Renal pelvis (tissue), 4 donors: ENCODE measurements around the gene ADD1. TPM values are rescaled to one million over a fixed set of nuclear protein-coding genes. Genes with fewer than 3 reads are reported as not detected.

Source experiments
- DNase-seq: peaks from one replicate; pipeline ENCODE4 v3.0.0-alpha.2; 2013
- polyA plus RNA-seq, 3 donors: library from polyadenylated mRNA; unstranded; fragments of 120-200 nt; gene quantifications; one replicate each; pipeline ENCODE4 v1.2.1, GENCODE V29; 2013; ENCODE audit not compliant: insufficient read length in 3 of 3

ADD1 gene
- polyA plus RNA-seq, 3 donors, result 261 to 290 (median 281) TPM

DNA sequence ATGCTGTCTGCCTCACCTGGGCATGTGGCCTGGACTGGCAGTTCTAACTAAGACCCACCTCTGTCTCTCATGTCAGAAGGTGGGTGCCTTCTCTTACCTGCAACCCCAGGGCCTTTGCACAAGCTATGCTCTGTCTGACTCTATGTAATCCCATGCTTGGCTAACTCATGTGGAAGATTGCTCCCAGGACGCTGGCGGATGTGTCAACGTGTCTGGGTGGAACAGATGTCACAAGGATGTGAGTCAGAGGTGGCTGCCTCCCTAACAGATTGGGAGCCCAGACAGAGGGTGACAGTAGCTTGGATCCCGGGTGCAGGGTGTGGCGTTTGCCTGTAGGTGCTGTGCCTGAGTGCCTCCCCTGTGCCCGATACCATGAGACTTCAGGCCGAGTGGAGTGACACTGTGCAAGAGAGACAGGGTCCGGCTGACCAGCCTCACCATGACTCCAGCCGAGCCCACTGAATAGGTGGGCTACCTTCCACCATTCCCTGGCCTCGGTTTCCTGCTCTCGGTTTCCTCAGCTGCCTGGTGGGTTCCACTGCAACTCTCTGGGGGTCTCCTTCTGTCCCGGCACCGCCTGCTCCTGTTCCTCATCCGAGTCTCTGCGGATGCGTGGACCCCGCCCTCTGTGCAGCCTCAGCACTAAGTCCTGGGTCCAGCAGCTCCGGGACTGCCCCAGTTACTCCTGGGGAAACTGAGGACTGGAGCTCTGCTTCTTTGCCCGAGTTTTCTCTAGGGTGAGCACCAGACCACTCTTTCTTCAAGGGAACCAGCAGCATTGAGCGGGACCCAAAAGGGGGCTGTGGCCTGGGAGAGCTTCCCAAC is 39.8 kb upstream of the ADD1 start:
- no peak for DNase-seq

DNA sequence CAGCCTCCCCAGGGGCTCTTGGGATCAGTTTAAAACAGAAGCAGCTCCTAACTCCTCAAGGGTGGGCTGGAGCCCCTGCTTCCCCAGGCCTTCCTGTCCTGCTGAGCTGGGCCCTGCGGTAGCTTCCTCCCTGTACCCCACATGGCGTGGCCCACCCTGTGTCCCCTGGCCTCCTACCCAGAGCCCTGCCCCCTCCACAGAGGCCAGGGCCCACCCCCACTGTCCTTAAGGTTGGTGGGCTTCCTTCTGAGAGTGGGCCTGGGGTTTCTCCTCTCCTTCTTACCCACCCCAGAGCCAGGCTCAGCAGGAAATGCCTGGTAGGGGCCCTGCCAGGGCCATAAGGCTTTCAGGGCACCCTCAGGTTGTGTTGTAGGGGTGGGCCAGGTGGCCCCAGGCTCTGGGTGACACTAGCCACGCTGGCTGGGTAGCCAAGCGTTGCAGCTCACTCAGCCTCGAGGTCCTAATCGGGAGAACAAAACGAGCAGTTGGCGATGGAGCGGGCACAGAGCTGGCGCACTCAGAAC is 39.1 kb upstream of the ADD1 start:
- DNase-seq, result no peak

DNA sequence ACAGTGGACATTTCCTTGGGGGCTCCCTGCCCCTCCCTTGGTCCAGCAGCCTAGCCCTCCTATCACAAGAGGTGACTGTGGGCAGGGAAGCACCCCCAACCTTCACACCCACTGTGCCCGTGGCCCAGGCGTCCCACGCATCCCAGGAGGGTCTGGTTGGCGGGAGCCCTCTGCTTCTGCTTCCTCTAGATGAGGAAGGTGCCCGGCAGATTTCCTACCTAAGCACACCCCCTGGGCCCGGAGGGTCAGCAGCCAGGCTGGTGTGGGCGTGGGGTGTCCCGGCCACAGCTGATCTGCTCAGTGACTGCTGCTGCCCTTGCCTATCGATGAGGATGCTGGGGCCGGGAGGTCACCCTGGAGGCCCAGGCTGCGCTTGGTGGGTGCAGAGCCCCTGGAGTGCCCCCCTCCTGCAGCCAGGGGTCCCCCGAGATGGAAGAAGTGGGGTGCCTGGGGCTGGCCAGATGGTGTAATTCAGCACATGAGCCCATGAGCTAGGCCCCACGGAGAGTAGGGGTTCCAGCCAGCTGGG is 38.6 kb upstream of the ADD1 start:
- DNase-seq, result no peak

DNA sequence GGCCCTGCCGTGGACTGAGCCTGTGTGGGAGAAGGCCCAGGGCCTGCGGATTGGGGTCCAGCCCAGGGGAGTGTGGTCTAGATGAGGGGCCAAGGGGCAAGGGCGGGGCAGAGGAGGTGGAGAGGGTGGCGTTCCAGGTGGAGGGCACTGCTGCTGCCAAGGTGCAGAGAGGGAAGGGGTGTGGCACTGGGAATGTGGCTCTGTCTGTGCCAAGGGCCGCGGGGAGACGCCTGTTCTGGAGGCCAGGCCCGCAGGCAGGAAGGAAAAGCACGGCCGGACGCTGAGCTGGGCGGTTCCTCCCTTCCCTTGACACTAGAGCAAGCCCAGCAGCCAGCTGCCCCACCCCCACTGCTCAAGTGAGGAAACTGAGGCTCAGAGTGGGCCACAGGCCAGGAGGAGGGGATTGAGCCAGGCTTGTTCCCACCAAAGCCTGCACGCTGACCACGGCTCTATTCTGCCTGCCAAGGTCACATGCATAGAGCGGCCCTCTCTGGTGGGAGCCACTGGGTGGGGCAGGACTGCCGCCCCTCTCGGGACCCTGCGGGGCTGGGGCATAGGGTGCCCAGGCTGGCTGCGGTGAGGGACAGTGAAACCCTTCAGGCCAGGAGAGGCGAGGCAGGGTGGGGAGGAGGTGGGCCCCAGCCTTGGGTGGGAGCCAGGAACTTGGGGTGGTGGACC is 37.8 kb upstream of the ADD1 start:
- DNase-seq, result no peak

DNA sequence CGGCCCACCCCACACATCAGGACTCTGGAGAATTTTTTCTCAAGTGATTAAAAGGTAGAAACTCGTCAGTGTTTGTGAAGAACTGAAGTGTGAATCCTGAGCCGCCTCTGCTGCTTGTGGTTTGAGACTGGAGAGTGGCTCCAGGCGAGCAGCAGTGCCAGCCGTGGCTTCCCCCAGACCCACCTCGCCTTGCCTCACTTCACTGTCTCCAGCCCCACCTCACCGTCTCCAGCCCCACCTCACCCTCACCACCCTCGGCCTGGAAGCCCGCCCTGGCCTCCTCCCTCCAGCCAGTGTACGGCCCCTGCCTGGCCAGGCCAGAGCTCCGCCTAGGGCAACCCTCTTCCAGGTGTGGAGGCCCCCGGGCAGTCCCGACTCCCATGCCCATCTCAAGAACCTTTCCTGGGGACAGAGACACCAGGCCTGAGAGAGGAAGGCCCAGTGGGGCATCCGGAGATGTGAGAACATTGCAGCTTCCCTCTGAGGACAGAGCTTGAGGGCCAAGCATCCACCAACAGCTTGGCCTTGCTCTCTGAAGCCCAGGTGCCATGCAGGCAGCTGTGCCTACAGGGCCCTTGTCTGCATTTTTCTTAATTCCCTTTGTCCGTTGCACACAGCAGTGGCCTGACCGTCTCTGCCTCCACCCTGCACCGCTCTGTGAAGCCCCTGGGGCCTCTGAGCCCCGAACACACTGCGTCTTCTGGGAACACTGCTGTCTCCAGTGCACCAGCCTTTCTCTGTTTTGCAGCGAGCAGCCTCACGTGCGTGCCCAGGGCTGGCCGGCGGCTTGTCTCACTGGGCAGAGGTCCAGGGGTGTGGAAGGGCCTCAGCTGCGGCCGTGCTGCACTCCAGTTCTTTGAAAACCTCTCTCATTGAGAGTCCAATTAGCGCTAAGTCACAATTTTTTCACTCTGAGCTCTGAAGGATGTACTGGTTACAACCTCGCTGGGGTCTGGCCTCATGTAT is 37.0 kb upstream of the ADD1 start:
- DNase-seq, result no peak

DNA sequence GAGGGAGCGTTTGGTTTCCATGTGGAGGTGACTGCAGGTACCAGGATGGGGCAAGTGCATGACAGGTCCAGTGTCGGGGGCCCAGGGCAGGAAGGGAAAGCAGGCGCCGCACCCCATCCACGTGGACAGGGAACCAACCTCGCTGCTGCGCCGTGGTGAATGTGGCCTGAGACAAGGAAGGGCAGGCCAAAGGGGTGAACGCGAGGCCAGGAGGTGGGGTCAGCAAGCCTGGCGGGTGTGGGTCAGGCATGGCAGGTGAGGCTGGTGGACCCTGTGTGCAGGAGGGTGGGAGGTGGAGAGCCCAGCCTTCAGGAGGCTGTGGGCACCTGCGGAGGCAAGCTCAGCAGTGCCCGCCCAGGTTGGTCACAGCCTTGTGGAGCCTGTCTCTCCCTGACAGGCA is 36.1 kb upstream of the ADD1 start:
- no peak for DNase-seq

DNA sequence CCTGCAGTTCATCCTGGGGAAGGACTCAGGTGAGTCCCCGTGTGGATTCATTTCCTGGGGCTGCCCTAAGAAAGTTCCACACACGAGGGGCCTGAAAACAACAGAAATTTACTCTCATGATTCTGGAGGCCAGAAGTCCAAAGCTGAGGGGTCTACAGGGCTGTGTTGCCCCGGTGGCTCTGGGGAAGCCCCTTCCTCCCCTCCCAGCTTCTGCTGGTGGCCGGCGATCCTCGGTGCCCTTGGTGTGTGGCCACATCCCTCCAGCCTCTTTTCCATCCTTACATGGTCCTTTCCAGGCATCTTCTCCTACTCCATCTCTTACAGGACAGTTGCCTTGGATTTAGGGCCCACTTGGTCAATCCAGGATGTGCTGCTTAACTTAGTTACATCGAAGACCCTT is 35.6 kb upstream of the ADD1 start:
- no peak for DNase-seq

DNA sequence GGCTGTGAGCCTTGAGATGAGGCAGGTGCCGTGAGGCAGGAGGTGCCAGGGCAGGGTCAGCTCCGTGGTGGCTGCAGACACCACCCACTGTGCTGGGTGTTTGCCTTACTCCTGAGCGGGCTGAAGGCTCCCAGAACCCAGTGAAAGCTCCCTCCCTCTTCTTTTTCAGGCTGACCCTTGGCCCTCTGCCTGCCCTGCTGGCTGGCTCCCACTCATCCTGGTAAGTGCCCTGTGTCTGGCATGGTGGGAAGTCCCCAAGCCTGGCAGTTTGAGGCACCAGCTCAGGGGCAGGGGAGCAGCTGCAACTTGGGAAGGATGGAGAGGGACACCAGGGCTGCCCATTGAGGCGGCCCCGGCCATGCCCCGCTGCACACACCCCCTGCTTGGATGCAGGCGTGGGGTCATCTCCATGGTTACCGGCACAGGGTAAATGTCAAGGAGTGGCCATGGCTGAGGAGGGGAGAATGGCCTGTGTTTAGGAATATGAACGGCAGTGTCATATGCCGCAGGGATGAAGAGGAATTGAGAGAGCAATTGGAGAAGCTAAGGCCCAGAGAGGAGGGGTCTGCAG is 33.9 kb upstream of the ADD1 start:
- DNase-seq, result no peak

DNA sequence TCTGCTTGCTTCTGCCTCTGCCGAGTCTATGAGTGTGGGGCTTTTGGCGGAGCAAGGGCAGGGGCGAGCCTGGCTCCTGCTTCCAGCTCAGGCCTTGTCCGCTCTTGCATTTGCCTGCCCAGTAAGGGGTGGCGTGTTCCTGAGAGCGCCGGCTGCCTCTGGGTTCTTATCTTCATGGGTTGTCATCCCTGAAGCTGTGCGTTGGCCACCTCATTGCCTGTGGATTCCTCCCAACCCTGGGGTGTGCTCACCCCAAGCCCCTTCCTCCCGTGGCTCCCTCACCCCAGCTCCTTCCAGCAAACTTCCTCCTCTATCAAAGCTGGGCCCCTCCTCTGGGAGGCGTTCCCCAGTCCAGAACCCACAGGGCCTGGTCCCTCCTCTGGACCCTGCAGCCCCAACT is 33.3 kb upstream of the ADD1 start:
- DNase-seq, result no peak

DNA sequence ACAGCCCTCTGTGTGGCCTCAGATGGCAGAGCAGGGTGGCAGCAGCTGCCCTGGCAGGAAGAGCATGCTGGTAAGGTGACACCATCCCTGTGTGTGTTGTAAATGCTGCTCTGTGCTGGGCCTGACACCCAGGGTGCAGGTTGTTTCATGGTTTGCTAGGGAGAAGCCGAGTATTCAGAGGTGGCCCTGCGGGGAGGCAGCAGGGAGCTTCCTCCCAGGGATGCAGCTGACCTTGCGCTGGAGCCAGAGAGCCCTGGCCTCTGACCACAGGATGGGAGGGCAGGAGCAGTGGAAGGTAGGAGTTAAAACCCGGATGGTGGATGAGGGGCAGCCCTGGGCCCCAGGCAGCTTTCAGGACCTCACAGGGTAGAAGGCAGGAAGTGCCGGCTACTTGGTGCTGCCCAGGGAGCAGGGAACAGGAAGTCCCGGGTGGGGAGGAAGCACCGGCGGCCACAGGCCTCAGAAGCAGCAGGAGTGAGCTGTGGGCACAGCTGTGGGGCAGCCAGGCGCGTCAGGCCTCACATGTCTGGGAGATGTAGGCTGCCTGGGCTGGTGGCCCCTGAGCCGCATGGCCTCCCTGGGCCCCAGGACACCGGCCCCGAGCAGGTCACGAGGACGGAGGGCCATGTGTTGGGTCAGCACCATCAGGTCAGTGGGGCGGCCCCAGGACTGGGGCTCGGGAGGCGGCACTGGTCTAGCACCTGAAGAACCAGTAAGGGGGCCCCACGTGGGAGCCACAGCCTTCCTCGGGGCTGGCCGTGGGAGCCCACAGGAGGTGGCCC is 31.6 kb upstream of the ADD1 start:
- DNase-seq, result no peak

DNA sequence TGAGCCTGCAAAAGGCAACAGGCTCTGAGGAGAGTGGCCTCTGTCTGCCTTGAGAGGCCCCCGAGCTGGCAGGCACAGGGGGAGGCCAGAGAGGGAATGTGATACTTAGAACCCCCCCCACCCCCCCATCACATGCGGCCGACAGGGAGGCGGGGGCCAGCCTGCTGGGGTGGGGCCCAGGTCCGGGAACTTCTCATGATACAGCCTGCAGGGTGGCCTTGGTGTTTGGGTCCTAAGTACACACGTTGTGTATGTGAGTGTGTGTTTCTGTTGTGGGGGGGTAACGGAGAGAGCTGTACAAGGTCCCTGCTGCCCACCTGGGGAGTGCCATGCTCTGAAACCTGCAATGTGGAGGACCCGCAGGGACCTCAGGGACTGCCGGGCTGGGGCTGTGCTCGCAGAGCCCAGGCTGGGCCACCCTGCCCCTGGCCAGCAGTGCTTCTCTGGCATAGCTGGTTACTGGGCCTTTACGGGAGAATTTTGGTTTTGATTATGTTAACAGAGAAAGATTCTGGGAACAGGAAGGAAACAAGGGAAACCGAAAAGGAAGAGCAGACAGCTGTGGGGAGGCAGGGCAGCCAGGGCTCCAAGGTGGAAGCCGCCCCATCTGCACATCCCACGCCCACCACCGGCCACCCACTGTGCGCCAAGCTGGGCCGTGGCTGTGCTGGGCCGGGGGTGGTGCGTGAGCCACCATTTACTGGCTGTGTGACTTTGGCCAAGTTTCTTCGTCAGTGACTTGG is 30.9 kb upstream of the ADD1 start:
- DNase-seq, result no peak

DNA sequence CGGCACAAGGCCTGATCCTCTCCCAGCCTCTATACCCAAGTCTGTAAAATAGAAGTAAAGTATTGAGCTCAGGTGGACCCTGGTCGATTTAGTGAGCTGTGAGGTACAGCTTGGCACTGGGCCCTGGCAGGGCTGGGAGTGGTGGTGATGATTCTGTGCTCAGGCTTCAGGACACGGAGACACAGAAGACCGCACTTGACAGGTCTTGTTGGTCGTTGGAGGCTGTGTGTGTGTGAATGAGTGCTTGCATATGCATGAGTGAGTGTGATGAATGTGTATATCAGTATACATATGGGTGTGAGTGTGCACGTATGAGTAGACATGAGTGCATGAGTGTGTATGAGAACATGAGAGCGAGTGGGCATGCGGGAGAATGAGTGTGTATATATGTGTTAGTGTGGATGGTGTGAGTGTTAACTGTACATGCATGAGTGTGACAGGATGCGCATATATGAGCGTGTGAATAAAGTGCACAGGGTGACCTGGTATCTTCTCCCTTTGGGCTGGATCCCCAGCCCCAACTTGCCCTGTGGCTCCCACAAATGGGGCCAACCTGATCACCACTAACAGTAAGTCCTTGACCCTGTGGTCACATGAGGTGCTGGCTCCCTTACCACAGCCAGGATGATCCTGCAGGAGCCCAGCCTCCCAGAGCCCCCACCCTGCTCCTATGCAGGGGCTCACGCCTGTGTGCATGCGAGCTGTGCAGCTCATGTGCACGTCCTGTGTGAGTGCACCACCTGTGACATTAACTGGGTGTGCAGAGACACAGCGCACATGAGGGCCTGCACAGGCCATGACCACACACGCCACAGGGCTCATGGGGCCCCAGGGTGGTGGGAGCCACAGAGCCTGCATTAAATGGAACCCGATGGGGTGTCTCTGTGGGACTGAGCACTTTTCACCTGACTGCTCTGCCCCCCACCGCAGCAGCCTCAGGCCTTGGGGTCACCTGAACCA is 29.9 kb upstream of the ADD1 start:
- no peak for DNase-seq

DNA sequence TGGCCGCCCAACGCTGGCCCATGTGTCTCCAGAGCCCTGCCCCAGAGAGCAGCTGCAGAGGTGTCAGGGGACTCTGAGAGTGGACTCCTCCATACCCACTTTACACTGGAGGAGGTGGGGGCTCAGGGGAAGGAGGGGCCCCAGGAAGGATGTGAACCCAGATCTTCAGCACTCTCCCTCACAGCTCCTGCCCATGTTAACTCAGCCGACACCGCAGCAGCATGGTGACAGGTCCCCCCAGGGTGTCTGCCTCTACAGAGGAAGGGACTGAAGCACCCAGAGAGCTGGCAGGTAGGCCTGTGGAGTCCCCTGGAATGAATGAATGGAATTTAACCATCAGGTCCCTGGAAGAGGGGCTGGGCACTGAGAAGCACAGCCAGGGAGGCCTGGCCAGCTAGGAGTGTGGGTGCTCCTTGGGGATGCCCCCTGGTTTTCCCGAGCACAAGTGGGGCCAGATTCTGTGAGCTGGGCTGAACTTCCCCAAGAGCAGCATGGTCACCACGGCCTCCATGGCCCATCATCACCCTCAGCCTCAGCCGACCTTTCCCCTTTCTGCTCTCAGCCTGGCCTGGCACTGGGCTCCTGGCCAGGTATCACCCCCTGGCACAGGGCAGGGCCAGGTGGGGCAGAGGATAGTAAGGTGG is 28.9 kb upstream of the ADD1 start:
- no peak for DNase-seq

DNA sequence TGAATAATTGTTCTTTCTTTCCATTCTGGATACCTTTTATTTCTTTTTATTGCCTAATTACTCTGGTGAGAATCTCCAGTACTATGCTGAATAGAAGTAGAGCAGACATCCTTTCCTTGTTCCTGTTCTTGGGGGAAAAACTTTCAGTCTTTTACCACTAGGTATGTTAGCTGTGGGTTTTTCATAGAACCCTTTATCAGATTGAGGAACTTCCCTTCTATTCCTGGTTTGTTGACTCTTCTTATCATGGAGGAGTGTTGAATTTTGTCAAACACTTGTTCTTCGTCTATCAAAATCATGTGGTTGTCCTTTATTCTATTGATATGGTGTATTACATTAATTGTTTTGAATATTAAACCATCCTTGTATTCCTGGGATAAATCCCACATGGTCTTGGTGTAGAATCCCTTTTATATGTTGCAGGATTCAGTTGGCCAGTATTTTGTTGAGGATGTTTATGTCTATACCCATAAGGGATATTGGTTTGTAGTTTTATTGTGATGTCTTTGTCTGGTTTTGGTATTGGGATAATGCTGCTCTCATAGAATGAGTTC is 27.2 kb upstream of the ADD1 start:
- DNase-seq, result no peak

DNA sequence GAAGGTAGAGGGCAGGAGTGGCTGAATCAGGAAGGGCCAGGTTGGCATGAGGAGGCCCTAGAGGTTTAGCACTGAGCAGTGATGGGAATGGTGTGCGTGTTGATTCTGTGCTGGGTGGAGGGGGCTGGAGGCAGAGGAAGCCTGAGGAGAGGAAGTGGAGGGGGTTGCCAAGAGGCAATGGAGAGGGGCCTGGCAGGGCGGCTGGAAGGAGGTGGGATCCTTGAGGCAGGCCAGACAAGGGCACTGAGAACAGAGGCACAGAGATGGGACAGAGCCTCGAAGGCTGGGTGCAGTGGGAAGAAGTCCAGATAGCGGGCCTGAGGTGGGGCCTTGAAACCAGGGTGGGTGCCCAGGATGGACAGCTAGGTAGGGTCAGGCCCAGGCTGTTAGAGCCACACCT is 26.5 kb upstream of the ADD1 start:
- no peak for DNase-seq

DNA sequence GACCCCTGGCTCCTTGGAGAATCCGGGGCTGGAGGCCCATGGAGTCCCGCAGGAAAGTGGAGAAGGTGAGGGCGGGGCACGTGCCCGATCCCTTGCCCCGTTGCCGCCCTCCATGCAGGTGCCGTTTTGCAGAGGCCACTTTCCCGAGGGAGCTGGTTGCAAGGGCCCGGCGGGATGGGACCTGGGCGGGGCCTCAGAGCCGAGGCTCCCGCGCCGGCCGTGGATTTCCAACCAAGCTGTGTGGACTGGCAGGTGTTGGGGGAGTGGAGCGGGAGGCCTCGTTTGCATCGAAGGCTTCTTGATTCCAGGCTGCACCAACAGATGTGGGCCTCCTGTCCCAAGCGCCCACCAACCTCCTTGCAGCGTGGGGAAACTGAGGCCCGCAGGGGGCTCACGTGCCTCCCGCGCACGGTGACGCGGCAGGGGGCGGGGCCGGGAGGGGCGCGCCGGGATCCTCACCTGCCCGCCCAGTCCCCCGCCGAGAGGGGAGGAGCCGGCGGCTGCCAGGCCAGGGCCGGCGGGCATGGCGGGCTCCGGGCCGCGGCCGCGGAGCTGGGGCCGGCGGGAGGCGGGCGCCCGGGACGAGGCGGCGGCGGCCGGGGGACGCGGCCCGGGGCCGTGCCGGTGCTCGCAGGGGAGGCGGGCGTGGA is 25.8 kb upstream of the ADD1 start:
- DNase-seq, result no peak

DNA sequence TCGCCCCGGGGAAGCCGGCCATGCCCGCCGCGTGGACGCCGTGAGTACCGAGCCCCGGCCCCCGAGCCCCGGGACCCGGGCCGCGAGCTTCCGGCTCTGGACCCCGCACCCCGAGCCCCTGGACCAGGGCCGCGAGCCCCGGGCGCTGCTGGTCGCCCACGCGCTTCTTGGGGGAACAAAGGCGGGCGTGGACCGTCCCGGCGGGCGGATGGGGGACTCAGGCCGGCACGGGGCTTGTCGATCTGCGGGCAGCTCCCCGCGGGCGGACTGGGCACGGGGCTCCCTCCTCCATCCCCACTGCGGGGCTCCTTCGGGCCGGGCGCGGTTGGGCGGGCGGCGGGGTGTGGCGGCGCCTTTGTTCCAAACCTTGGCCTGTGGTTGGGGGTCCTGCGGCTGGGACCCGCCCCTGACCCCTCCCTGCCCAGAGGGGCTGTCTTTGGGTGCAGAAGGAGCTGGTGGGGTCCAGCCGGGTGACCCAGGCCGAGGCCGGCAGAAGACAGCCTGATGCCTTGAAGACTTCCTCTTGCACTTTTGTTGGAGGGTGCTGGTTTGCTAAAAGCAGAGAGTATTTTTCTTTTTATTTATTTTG is 25.2 kb upstream of the ADD1 start:
- DNase-seq, result no peak
